Activated T-helper 1 cell treated with anti-CD3 and anti-CD28 coated beads, Interleukin-12 subunit alpha, Interleukin-12 subunit beta, Interleukin-2, Interleukin-4 antibody, amounts not matched to agents 30 ng/mL and 10 ng/mL and 1 ng/mL, durations not matched to agents 14 hours and 24 hours and 36 hours (primary cell): ENCODE results near the gene ELMOD3. TPM values are rescaled to one million over a fixed set of nuclear protein-coding genes. Genes with fewer than 3 reads are reported as not detected.

Source experiments
- DNase-seq: peaks from one replicate; pipeline ENCODE4 v3.0.0; 2021; ENCODE audit warnings: low spot score
- H3K27ac Mint-ChIP-seq: one replicate; pipeline ENCODE4 v1.8.0; 2021; ENCODE audit warnings: mild to moderate bottlenecking, mixed read lengths
- H3K27me3 Mint-ChIP-seq: one replicate; pipeline ENCODE4 v1.8.0; 2022; ENCODE audit warnings: mild to moderate bottlenecking, moderate library complexity, mixed read lengths; ENCODE audit not compliant: insufficient read depth
- H3K36me3 Mint-ChIP-seq: one replicate; pipeline ENCODE4 v1.8.0; 2021; ENCODE audit warnings: low read depth, mixed read lengths
- H3K4me1 Mint-ChIP-seq: one replicate; pipeline ENCODE4 v1.8.0; 2021; ENCODE audit warnings: low read depth, mixed read lengths
- H3K4me3 Mint-ChIP-seq: one replicate; pipeline ENCODE4 v1.8.0; 2021; ENCODE audit warnings: mild to moderate bottlenecking, moderate library complexity, mixed read lengths
- H3K9me3 Mint-ChIP-seq: one replicate; pipeline ENCODE4 v1.8.0; 2021; ENCODE audit warnings: mixed read lengths
- intact Hi-C: fragments of 100-400 bp; cut with micrococcal nuclease; formaldehyde crosslinking; loops from one replicate; pipeline ENCODE4 v1.15.1; 2024
- total RNA-seq: library from RNA; stranded (reverse); gene quantifications from 2 replicates; pipeline ENCODE4 v1.2.3, GENCODE V29; 2022

ELMOD3 gene
- total RNA-seq, 1 donor from 2014 or later: 15.9 TPM

- H3K9me3 Mint-ChIP-seq: no peaks in the 10 kb centered on the region
- peaks cover 1% of the 10 kb centered on the region for H3K36me3 Mint-ChIP-seq
- H3K27ac Mint-ChIP-seq: peak overlapping the region; percentile 77
- peaks cover 47% of the 10 kb centered on the region for H3K4me1 Mint-ChIP-seq
- H3K27me3 Mint-ChIP-seq: no peaks in the 10 kb centered on the region
- intact Hi-C loops: loop anchor here (5.0 to 10.0 kb wide), 3 partner anchors 688 to 1026 kb away; partner anchors contain the start of genes IMMT, KDM3A, MRPL35 and POLR1A
- H3K4me3 Mint-ChIP-seq: peak overlapping the region; percentile 96
- no peak for DNase-seq
These were observed 64.6 kb downstream of the ELMOD3 start for GRCh38 chr2:85419009-85419675.

DNA sequence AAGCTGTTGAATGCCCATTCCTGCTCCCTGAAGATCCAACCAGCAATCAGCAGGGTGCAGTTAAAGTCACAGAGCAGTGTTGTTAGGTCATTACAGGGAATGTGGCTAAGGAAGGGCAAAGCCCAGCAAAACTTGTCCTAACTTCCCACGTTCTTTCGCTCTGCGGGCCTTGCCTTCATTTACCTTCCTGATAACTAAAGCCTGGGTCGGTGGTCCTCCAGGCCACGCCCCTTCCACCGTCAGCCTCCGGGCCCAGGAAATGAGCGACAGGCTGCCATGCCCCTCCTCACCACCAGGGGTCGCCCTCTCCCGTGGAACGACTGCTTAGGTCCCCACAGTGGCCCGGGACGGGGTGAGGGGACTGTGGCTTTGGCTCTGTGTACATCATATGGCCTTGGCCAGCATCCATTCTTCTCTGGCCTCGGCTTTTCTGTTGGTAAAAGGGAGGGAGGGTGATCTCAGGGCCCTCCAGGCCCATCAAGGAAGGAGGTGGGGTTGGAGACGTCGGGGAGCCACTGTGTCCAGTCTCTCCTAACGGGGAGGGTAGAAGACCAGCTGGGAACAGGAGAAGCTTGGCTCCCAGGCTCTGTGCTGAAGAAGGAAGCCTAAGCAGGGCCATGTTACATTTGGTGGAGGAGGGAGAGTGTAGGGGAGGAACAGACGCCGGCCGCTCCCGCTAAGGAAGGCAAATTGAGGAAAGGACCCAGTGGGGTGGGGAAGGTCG lies 66.1 kb downstream of the ELMOD3 start:
- Mint-ChIP-seq H3K9me3 (no peaks in the 10 kb centered on the region), H3K4me3 (peak overlapping the region; percentile 80), H3K27ac (peak overlapping the region; percentile 84), H3K36me3 (no peaks in the 10 kb centered on the region), H3K4me1 (peaks cover 34% of the 10 kb centered on the region), H3K27me3 (no peaks in the 10 kb centered on the region)
- DNase-seq: peak; percentile 86
- intact Hi-C loops: loop anchor here (1.0 kb wide), 5 partner anchors 17 to 175 kb away; partner anchors contain the start of genes MAT2A and RNF181

- H3K4me3 Mint-ChIP-seq: no peak overlapping the region
These were observed 66.9 kb downstream of the ELMOD3 start for GRCh38 chr2:85421260-85422071.

GRCh38 chr2:85422072-85422457 lies 67.5 kb downstream of the ELMOD3 start:
- H3K27ac Mint-ChIP-seq: peak overlapping the region; percentile 44
- intact Hi-C loops: no loop called here
- no peak for DNase-seq
- no peak overlapping the region for H3K4me3 Mint-ChIP-seq
- H3K9me3 Mint-ChIP-seq: no peaks in the 10 kb centered on the region
- peaks cover 31% of the 10 kb centered on the region for H3K4me1 Mint-ChIP-seq
- no peaks in the 10 kb centered on the region for H3K36me3 Mint-ChIP-seq
- H3K27me3 Mint-ChIP-seq: no peaks in the 10 kb centered on the region

More at GRCh38 chr2:85421260-85422071, 66.9 kb downstream of the ELMOD3 start:
- no peaks in the 10 kb centered on the region for H3K9me3 Mint-ChIP-seq
- no peak for DNase-seq
- H3K27me3 Mint-ChIP-seq: no peaks in the 10 kb centered on the region
- intact Hi-C loops: no loop called here
- no peaks in the 10 kb centered on the region for H3K36me3 Mint-ChIP-seq
- H3K4me1 Mint-ChIP-seq: peaks cover 31% of the 10 kb centered on the region
- peak overlapping the region; percentile 84 for H3K27ac Mint-ChIP-seq

GRCh38 chr2:85423525-85423924 lies 69.0 kb downstream of the ELMOD3 start:
- Mint-ChIP-seq H3K27ac (no peak overlapping the region), H3K27me3 (no peaks in the 10 kb centered on the region), H3K36me3 (no peaks in the 10 kb centered on the region), H3K9me3 (no peaks in the 10 kb centered on the region), H3K4me1 (peaks cover 24% of the 10 kb centered on the region), H3K4me3 (no peak overlapping the region)
- intact Hi-C loops: no loop called here
- no peak for DNase-seq

DNA sequence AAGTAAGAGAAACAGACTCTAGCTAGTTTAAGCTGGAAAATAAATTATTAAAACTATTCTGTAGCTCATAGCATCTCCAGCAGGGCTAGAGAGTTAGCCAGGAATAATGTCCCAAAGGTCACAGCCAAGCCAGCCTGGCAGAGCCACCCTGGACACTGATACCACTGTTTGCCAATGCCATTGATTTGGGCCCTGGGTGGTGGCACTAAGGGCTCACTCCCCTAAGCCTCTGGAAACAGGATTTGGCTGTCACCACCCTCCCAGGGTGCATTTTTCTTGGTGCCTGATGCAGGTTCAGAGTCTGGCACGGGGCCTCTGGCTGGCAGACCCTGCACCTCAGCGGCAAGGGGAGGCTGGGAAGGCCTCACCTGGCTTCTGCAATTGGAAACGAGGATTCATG lies 71.0 kb downstream of the ELMOD3 start:
- no peaks in the 10 kb centered on the region for H3K36me3 Mint-ChIP-seq
- H3K4me3 Mint-ChIP-seq: no peak overlapping the region
- intact Hi-C loops: no loop called here
- no peak for DNase-seq
- H3K4me1 Mint-ChIP-seq: peaks cover 9% of the 10 kb centered on the region
- H3K27ac Mint-ChIP-seq: no peak overlapping the region
- no peaks in the 10 kb centered on the region for H3K9me3 Mint-ChIP-seq
- no peaks in the 10 kb centered on the region for H3K27me3 Mint-ChIP-seq

- H3K27ac Mint-ChIP-seq: no peak overlapping the region
These were observed 72.8 kb downstream of the ELMOD3 start for GRCh38 chr2:85427300-85427835.

GRCh38 chr2:85428343-85428881 lies 73.8 kb downstream of the ELMOD3 start:
- intact Hi-C loops: no loop called here
- H3K36me3 Mint-ChIP-seq: no peaks in the 10 kb centered on the region
- no peaks in the 10 kb centered on the region for H3K9me3 Mint-ChIP-seq
- H3K27ac Mint-ChIP-seq: no peak overlapping the region
- DNase-seq: no peak
- H3K27me3 Mint-ChIP-seq: no peaks in the 10 kb centered on the region
- H3K4me1 Mint-ChIP-seq: no peaks in the 10 kb centered on the region
- no peak overlapping the region for H3K4me3 Mint-ChIP-seq

More at GRCh38 chr2:85427300-85427835, 72.8 kb downstream of the ELMOD3 start:
- Mint-ChIP-seq H3K36me3 (no peaks in the 10 kb centered on the region), H3K27me3 (no peaks in the 10 kb centered on the region), H3K4me1 (no peaks in the 10 kb centered on the region), H3K4me3 (no peak overlapping the region), H3K9me3 (no peaks in the 10 kb centered on the region)
- intact Hi-C loops: no loop called here
- no peak for DNase-seq

DNA sequence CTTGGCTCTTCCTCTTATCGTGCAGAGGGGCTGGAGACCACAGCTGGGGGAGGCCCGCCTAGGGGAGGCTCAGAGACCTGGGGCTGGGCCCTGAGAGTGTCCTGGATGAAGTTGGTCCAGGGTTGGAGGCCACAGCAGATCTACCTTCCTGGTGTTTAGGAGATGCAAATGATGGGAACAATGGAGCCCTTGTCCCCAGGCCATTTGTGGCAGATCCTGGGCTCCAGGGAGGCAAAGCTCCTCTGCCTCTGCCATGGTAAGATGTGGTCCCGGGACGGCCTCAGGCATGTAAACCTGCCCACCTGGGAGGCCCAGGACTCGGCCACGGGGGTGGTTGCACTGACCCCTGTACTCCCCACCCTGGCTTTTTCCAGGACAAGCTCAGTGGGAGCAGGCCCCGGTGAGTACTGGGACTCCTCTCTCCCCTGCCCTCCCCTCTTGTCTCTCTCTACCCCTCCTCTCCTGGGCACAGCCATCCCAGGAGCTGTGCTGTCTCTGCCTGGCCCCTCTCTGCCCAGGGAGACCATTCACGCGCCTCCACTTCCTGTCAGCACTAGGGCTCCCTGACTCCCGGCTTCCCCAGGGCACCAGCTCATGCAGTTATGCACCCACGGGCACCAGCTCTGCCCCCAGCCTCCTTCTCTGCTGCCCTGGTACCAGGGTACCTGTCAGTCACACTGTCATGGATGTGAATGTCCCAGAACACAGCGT lies 74.8 kb downstream of the ELMOD3 start:
- no peaks in the 10 kb centered on the region for H3K36me3 Mint-ChIP-seq
- no peaks in the 10 kb centered on the region for H3K4me1 Mint-ChIP-seq
- H3K9me3 Mint-ChIP-seq: no peaks in the 10 kb centered on the region
- H3K27me3 Mint-ChIP-seq: no peaks in the 10 kb centered on the region
- H3K27ac Mint-ChIP-seq: no peak overlapping the region
- no peak for DNase-seq
- H3K4me3 Mint-ChIP-seq: no peak overlapping the region
- intact Hi-C loops: no loop called here

- no peak overlapping the region for H3K27ac Mint-ChIP-seq
- H3K4me3 Mint-ChIP-seq: no peak overlapping the region
- intact Hi-C loops: no loop called here
- H3K27me3 Mint-ChIP-seq: no peaks in the 10 kb centered on the region
- H3K36me3 Mint-ChIP-seq: no peaks in the 10 kb centered on the region
- DNase-seq: no peak
- no peaks in the 10 kb centered on the region for H3K4me1 Mint-ChIP-seq
- no peaks in the 10 kb centered on the region for H3K9me3 Mint-ChIP-seq
These were observed 75.3 kb downstream of the ELMOD3 start for GRCh38 chr2:85429924-85430289.

- DNase-seq: no peak
- Mint-ChIP-seq H3K36me3 (no peaks in the 10 kb centered on the region), H3K9me3 (no peaks in the 10 kb centered on the region), H3K4me1 (peaks cover 2% of the 10 kb centered on the region), H3K27me3 (no peaks in the 10 kb centered on the region), H3K4me3 (no peak overlapping the region), H3K27ac (no peak overlapping the region)
- intact Hi-C loops: no loop called here
These were observed 76.4 kb downstream of the ELMOD3 start for GRCh38 chr2:85430752-85431569.
